H1 (cell line): ENCODE data around the gene AOPEP. TPM values are rescaled to one million over a fixed set of nuclear protein-coding genes. Genes with fewer than 3 reads are reported as not detected.

Experiments used
- CTCF ChIA-PET: fragments of 300-600 bp; sonication (Branson Sonifier 250); formaldehyde crosslinking; loops from one replicate; lab custom pipeline; 2021; ENCODE audit not compliant: partially characterized antibody; lab: Charles Lee
- POLR2A ChIA-PET: fragments of 300-600 bp; sonication (Branson Sonifier 250); formaldehyde crosslinking; loops from one replicate; lab custom pipeline; 2021; ENCODE audit warnings: inconsistent platforms; ENCODE audit not compliant: partially characterized antibody; lab: Charles Lee
- DNase-seq, 2 experiments: peaks; one replicate each; pipeline versions ENCODE4 v3.0.0 to v3.0.0-alpha.2; 2010 to 2022; ENCODE audit warnings: low spot score in 2 of 2, low read depth in 1 of 2, mixed read lengths in 1 of 2
- FAIRE-seq: peaks from 2 replicates; lab custom pipeline; 2011; peaks lifted over from hg19 to GRCh38; lab: Jason Lieb, UNC
- H2AFZ ChIP-seq: 2 replicates; pipeline ENCODE4 v1.8.1; 2012; ENCODE audit warnings: low read length, inconsistent platforms
- H2AK5ac ChIP-seq: 2 replicates; pipeline ENCODE4 v1.6.1; 2013; ENCODE audit warnings: low read depth, low read length
- H2BK120ac ChIP-seq: replicated peaks from 2 replicates; pipeline ENCODE3; 2013; ENCODE audit warnings: low read depth, low read length, inconsistent platforms
- H2BK12ac ChIP-seq: 2 replicates; pipeline ENCODE4 v1.6.1; 2013; ENCODE audit warnings: low read depth, low read length
- H2BK15ac ChIP-seq: 2 replicates; pipeline ENCODE4 v1.6.1; 2013; ENCODE audit warnings: low read length
- H2BK20ac ChIP-seq: 2 replicates; pipeline ENCODE4 v1.6.1; 2013; ENCODE audit warnings: low read length
- H2BK5ac ChIP-seq: 2 replicates; pipeline ENCODE4 v1.6.1; 2013; ENCODE audit warnings: low read depth, low read length
- H3K14ac ChIP-seq: 2 replicates; pipeline ENCODE4 v1.6.1; 2013; ENCODE audit warnings: inconsistent platforms; ENCODE audit not compliant: insufficient read length
- H3K18ac ChIP-seq: 2 replicates; pipeline ENCODE4 v1.6.1; 2013; ENCODE audit warnings: low read length; ENCODE audit errors: extremely low read depth
- H3K23ac ChIP-seq: 2 replicates; pipeline ENCODE4 v1.6.1; 2013; ENCODE audit warnings: inconsistent platforms; ENCODE audit not compliant: insufficient read length
- H3K23me2 ChIP-seq: 2 replicates; pipeline ENCODE4 v1.6.1; 2013; ENCODE audit warnings: low read depth, low read length
- H3K27ac ChIP-seq: 2 replicates; pipeline ENCODE4 v1.6.1; 2011; ENCODE audit warnings: low read depth, low read length, inconsistent platforms
- H3K27me3 ChIP-seq, 4 experiments: replicated peaks in 1 of 4; 1 replicate in 1 of 4; 2 replicates in 3 of 4; pipeline versions ENCODE4 v1.6.1 to v1.8.1; 2011 to 2013; ENCODE audit warnings: low read length in 3 of 4, mild to moderate bottlenecking in 3 of 4, inconsistent platforms in 2 of 4, mixed read lengths in 2 of 4, moderate library complexity in 1 of 4; ENCODE audit not compliant: control insufficient read depth in 3 of 4, insufficient read depth in 3 of 4; ENCODE audit errors: extremely low read depth in 1 of 4
- H3K36me3 ChIP-seq, 4 experiments: 2 replicates each; pipeline versions ENCODE4 v1.6.1 to v1.8.1; 2011 to 2013; ENCODE audit warnings: mild to moderate bottlenecking in 4 of 4, low read length in 3 of 4, moderate library complexity in 2 of 4, control low read depth in 1 of 4, inconsistent platforms in 1 of 4; ENCODE audit not compliant: insufficient read depth in 4 of 4, control insufficient read depth in 2 of 4
- H3K4ac ChIP-seq: replicated peaks from 2 replicates; pipeline ENCODE3; 2013; ENCODE audit warnings: low read length, low read depth, mixed read lengths, inconsistent platforms; ENCODE audit not compliant: insufficient read length
- H3K4me1 ChIP-seq, 4 experiments: replicated peaks in 1 of 4; 1 replicate in 1 of 4; 2 replicates in 3 of 4; pipeline versions ENCODE4 v1.6.1 to v1.8.1; 2011 to 2013; ENCODE audit warnings: low read length in 3 of 4, inconsistent platforms in 2 of 4, mixed read lengths in 1 of 4; ENCODE audit not compliant: insufficient read depth in 4 of 4, control insufficient read depth in 3 of 4
- H3K4me2 ChIP-seq, 2 experiments: 2 replicates each; pipeline versions ENCODE4 v1.6.1 to v1.8.1; 2011 to 2013; ENCODE audit warnings: low read depth in 2 of 2, low read length in 2 of 2, control low read depth in 1 of 2, inconsistent platforms in 1 of 2, mild to moderate bottlenecking in 1 of 2; ENCODE audit not compliant: insufficient read depth in 1 of 2
- H3K4me3 ChIP-seq, 4 experiments: fragments of 200-600, 300-600 bp in 1 of 4; sonication (generic), shearing (Covaris generic), sonication (Bioruptor Twin) in 1 of 4; 2 replicates each; pipeline versions ENCODE4 v1.5.1 to v1.8.1; 2011 to 2016; ENCODE audit warnings: low read length in 4 of 4, low read depth in 3 of 4, control low read depth in 2 of 4, inconsistent platforms in 2 of 4, mild to moderate bottlenecking in 2 of 4, mixed read lengths in 1 of 4, moderate library complexity in 1 of 4; ENCODE audit not compliant: insufficient read depth in 2 of 4; ENCODE audit errors: extremely low read depth in 1 of 4
- H3K56ac ChIP-seq: replicated peaks from 2 replicates; pipeline ENCODE3; 2013; ENCODE audit warnings: low read depth, mild to moderate bottlenecking, mixed read lengths, low read length, inconsistent platforms; ENCODE audit not compliant: insufficient read length
- H3K79me1 ChIP-seq: 2 replicates; pipeline ENCODE4 v1.6.1; 2013; ENCODE audit warnings: low read depth, low read length, control low read depth
- H3K79me2 ChIP-seq, 2 experiments: 2 replicates each; pipeline versions ENCODE4 v1.6.1 to v1.8.1; 2012 to 2013; ENCODE audit warnings: low read length in 2 of 2, mild to moderate bottlenecking in 2 of 2, inconsistent platforms in 1 of 2; ENCODE audit not compliant: insufficient read depth in 2 of 2, control insufficient read depth in 1 of 2
- H3K9ac ChIP-seq, 4 experiments: replicated peaks in 1 of 4; 1 replicate in 1 of 4; 2 replicates in 3 of 4; pipeline versions ENCODE4 v1.6.1 to v1.8.1; 2011 to 2013; ENCODE audit warnings: low read depth in 3 of 4, low read length in 3 of 4, control low read depth in 2 of 4, mild to moderate bottlenecking in 2 of 4, moderate library complexity in 2 of 4, inconsistent platforms in 1 of 4; ENCODE audit errors: extremely low read depth in 1 of 4
- H3K9me3 ChIP-seq, 2 experiments: 2 replicates each; pipeline versions ENCODE4 v1.6.1 to v1.8.1; 2012 to 2013; ENCODE audit warnings: mild to moderate bottlenecking in 2 of 2, moderate library complexity in 2 of 2, control low read depth in 1 of 2, inconsistent platforms in 1 of 2, low read depth in 1 of 2, low read length in 1 of 2, mixed read lengths in 1 of 2; ENCODE audit not compliant: insufficient read depth in 2 of 2
- H4K20me1 ChIP-seq, 2 experiments: replicated peaks in 1 of 2; 2 replicates each; pipeline versions ENCODE3 to v1.8.1; 2011 to 2013; ENCODE audit warnings: inconsistent platforms in 2 of 2, low read length in 2 of 2, mild to moderate bottlenecking in 1 of 2; ENCODE audit not compliant: insufficient read depth in 2 of 2, control insufficient read depth in 1 of 2
- H4K5ac ChIP-seq: 2 replicates; pipeline ENCODE4 v1.6.1; 2013; ENCODE audit warnings: low read length, low read depth, mixed read lengths, inconsistent platforms; ENCODE audit not compliant: insufficient read length
- H4K8ac ChIP-seq: 2 replicates; pipeline ENCODE4 v1.8.0; 2013; ENCODE audit warnings: mild to moderate bottlenecking, moderate library complexity, low read length, inconsistent platforms; ENCODE audit not compliant: insufficient read depth; ENCODE audit errors: extremely low read depth
- H4K91ac ChIP-seq: replicated peaks from 2 replicates; pipeline ENCODE3; 2013; ENCODE audit warnings: low read length, mixed read lengths, inconsistent platforms; ENCODE audit not compliant: insufficient read length
- BACH1 ChIP-seq: IDR thresholded peaks from 2 replicates; pipeline ENCODE4 v1.6.1; 2012; ENCODE audit warnings: low read length, improper control_type of control experiment
- BCL11A ChIP-seq, 2 experiments: IDR thresholded peaks; one replicate each; pipeline ENCODE4 v1.6.1; 2011; ENCODE audit warnings: low read depth in 2 of 2, low read length in 2 of 2, mild to moderate bottlenecking in 2 of 2
- CREB1 ChIP-seq: IDR thresholded peaks from 2 replicates; pipeline ENCODE4 v1.6.1; 2012; ENCODE audit warnings: inconsistent platforms
- CTBP2 ChIP-seq: IDR thresholded peaks from 2 replicates; pipeline ENCODE4 v1.7.0; 2011; ENCODE audit warnings: borderline replicate concordance, mild to moderate bottlenecking, moderate library complexity, mixed read lengths, low read length; ENCODE audit not compliant: insufficient read depth, insufficient read length
- CTCF ChIP-seq, 3 experiments: IDR thresholded peaks; 1 replicate in 2 of 3; 2 replicates in 1 of 3; pipeline versions ENCODE4 v1.5.1 to v1.6.1; 2011; ENCODE audit warnings: low read length in 3 of 3, mild to moderate bottlenecking in 3 of 3, inconsistent platforms in 2 of 3, low read depth in 1 of 3, moderate library complexity in 1 of 3; ENCODE audit not compliant: insufficient read depth in 1 of 3; ENCODE audit errors: control extremely low read depth in 1 of 3
- FOSL1 ChIP-seq: IDR thresholded peaks from 2 replicates; pipeline ENCODE4 v1.6.1; 2011; ENCODE audit warnings: mild to moderate bottlenecking, low read depth, low read length, moderate library complexity; ENCODE audit not compliant: insufficient read depth
- HDAC2 ChIP-seq, 2 experiments: fragments of 300-600 bp in 1 of 2; sonication (generic) in 1 of 2; IDR thresholded peaks; 2 replicates each; pipeline ENCODE4 v1.6.1; 2011 to 2012; ENCODE audit warnings: low read depth in 2 of 2, low read length in 2 of 2, mild to moderate bottlenecking in 2 of 2, moderate library complexity in 2 of 2, borderline replicate concordance in 1 of 2, inconsistent platforms in 1 of 2
- MAFK ChIP-seq: IDR thresholded peaks from 2 replicates; pipeline ENCODE4 v1.6.1; 2012; ENCODE audit warnings: low read depth, mild to moderate bottlenecking, improper control_type of control experiment, low read length
- NRF1 ChIP-seq: IDR thresholded peaks from 2 replicates; pipeline ENCODE4 v1.6.1; 2011; ENCODE audit warnings: mild to moderate bottlenecking, low read depth, low read length, improper control_type of control experiment
- RNF2 ChIP-seq: fragments of 200-900, 300-1000 bp; sonication (generic); IDR thresholded peaks from 2 replicates; pipeline ENCODE4 v1.7.1; 2016; ENCODE audit warnings: borderline replicate concordance, low read depth, mild to moderate bottlenecking, antibody characterized with exemption, low read length; ENCODE audit not compliant: poor library complexity, severe bottlenecking; ENCODE audit errors: missing control alignments
- TAF1 ChIP-seq: IDR thresholded peaks from 2 replicates; pipeline ENCODE4 v1.6.1; 2011; ENCODE audit warnings: mild to moderate bottlenecking, low read depth, low read length
- WGBS, 2 experiments: shearing (Covaris generic) in 1 of 2; methylation state at CpG; one replicate each; pipeline versions ENCODE4 v1.1.6 to v1.1.7; 2013 to 2015; ENCODE audit warnings: low lambda C conversion rate in 2 of 2, mixed read lengths in 2 of 2, inconsistent platforms in 1 of 2, low coverage in 1 of 2, missing lambda C conversion rate in 1 of 2; ENCODE audit not compliant: insufficient replicate concordance in 2 of 2, insufficient coverage in 1 of 2, insufficient read length in 1 of 2; ENCODE audit errors: extremely low coverage in 1 of 2, missing lambda C conversion rate in 1 of 2; 5-methylcytosine and 5-hydroxymethylcytosine counted together
- polyA plus RNA-seq, 7 experiments: library from polyadenylated mRNA; depleted of rRNA in 3 of 7; stranded (reverse) in 5 of 7; unstranded in 2 of 7; fragments of >200 nt in 5 of 7; fragments of 200-250 nt in 2 of 7; gene quantifications; 1 replicate in 5 of 7; 2 replicates in 1 of 7; 4 replicates in 1 of 7; pipeline versions ENCODE4 v1.2.1 to v1.2.3, GENCODE V29; 2011 to 2013; ENCODE audit warnings: missing spikeins in 2 of 7, mixed read lengths in 2 of 7
- total RNA-seq: library from RNA; stranded (reverse); fragmentation: NEBNext Ultra II Directional; extraction: Animal tissue kit (Norgen Biotek cat#: 25700); gene quantifications from 2 replicates; pipeline ENCODE4 v1.2.1, GENCODE V29; 2021

The AOPEP gene
- total and polyA plus RNA-seq, 2 of the 8 experiments (the other 6 are each of a cell fraction or from before 2014, with no cell fraction given): 6.1 to 14.3 TPM

GRCh38 chr9:94786586-94786985 lies 60.1 kb downstream of the AOPEP start:
- Histone ChIP-seq H4K8ac (no peak overlapping the region), H3K4ac (no peak overlapping the region), H3K23me2 (no peaks in the 10 kb centered on the region), H4K5ac (no peak overlapping the region), H2BK5ac (no peak overlapping the region), H3K79me1 (no peaks in the 10 kb centered on the region), H3K4me1 (peaks cover 0 to 6% (median 0%) of the 10 kb centered on the region in 4 experiments; a peak in 3 of 7 replicates), H2BK20ac (no peak overlapping the region), H3K56ac (no peak overlapping the region), H4K91ac (no peak overlapping the region), H3K36me3 (no peaks in the 10 kb centered on the region), H3K27me3 (no peaks in the 10 kb centered on the region), H3K23ac (no peak overlapping the region), H2BK12ac (no peak overlapping the region), H3K9me3 (no peaks in the 10 kb centered on the region), H3K79me2 (no peaks in the 10 kb centered on the region), H3K9ac (no peak overlapping the region), H3K4me2 (no peak overlapping the region), H2BK15ac (no peak overlapping the region), H3K14ac (no peak overlapping the region), H4K20me1 (peaks cover 0 to 2% of the 10 kb centered on the region in 2 experiments), H2AK5ac (no peak overlapping the region), H2BK120ac (no peak overlapping the region), H3K4me3 (no peak overlapping the region), H3K27ac (no peak overlapping the region), H3K18ac (no peak overlapping the region), H2AFZ (no peak overlapping the region)
- DNase-seq (no peak), FAIRE-seq (no peak)
- POLR2A ChIA-PET: no interaction called here
- WGBS, 2 experiments: 78% methylated on average over 3 of the region's 3 CpGs; no CpG with 5 or more reads in 1 of the 2 experiments
- CTCF ChIA-PET: interaction anchor here (0.6 kb wide), 1 partner anchor 220 kb away, joined by 3 read pairs; no protein-coding TSS in a partner anchor
- TF ChIP-seq FOSL1 (no peak), TAF1 (no peak), MAFK (no peak), CTCF (IDR thresholded peaks at IDR 0.05; ENCODE audit: control extremely low read depth in 1 of 3, insufficient read depth in 1 of 3, low read depth in 1 of 3, low read length in 3 of 3) (no peak), RNF2 (no peak), BACH1 (no peak), NRF1 (no peak), CREB1 (no peak), CTBP2 (no peak), HDAC2 (IDR thresholded peaks at IDR 0.05; ENCODE audit: borderline replicate concordance in 1 of 2, low read depth in 2 of 2, low read length in 2 of 2) (no peak), BCL11A (IDR thresholded peaks at IDR 0.05; ENCODE audit: low read depth in 2 of 2, low read length in 2 of 2) (no peak)
